Common myeloid progenitor, CD34-positive (primary cell): ENCODE results near the gene HOXD1.

ENCODE experiments used
- CTCF ChIA-PET: fragments of 350-600 bp; sonication (Branson Sonifier 250); formaldehyde crosslinking; loops from one replicate; lab custom pipeline; 2021; ENCODE audit warnings: antibody characterized with exemption; lab: Charles Lee
- POLR2A ChIA-PET: fragments of 350-600 bp; sonication (Branson Sonifier 250); formaldehyde crosslinking; loops from one replicate; lab custom pipeline; 2021; ENCODE audit warnings: antibody characterized with exemption; lab: Charles Lee
- DNase-seq, 3 donors: peaks; one replicate each; pipeline versions ENCODE4 v3.0.0 to v3.0.0-alpha.2; 2013
- H3K27ac ChIP-seq, 2 experiments: 1 replicate in 1 of 2; 2 replicates in 1 of 2; pipeline ENCODE4 v1.7.0; 2013; ENCODE audit warnings: inconsistent platforms in 2 of 2, low read length in 2 of 2, mild to moderate bottlenecking in 2 of 2, low read depth in 1 of 2, moderate library complexity in 1 of 2; ENCODE audit not compliant: severe bottlenecking in 2 of 2, insufficient read depth in 1 of 2, poor library complexity in 1 of 2
- H3K27me3 ChIP-seq, 5 experiments: replicated peaks in 2 of 5; 1 replicate in 3 of 5; 2 replicates in 2 of 5; pipeline versions ENCODE4 v1.6.1 to v1.7.0; 2013; ENCODE audit warnings: low read length in 4 of 5, mild to moderate bottlenecking in 2 of 5, moderate library complexity in 2 of 5, inconsistent platforms in 1 of 5; ENCODE audit not compliant: insufficient read depth in 5 of 5, control insufficient read depth in 4 of 5
- H3K36me3 ChIP-seq, 4 experiments: 1 replicate in 2 of 4; 2 replicates in 2 of 4; pipeline versions ENCODE4 v1.6.1 to v1.7.0; 2013; ENCODE audit warnings: low read length in 3 of 4, control low read depth in 1 of 4, mild to moderate bottlenecking in 1 of 4; ENCODE audit not compliant: control insufficient read depth in 4 of 4, insufficient read depth in 4 of 4
- H3K4me1 ChIP-seq, 4 experiments: 1 replicate in 3 of 4; 2 replicates in 1 of 4; pipeline versions ENCODE4 v1.6.1 to v1.7.1; 2013; ENCODE audit warnings: low read length in 3 of 4, mild to moderate bottlenecking in 3 of 4, control low read depth in 1 of 4, inconsistent platforms in 1 of 4, moderate library complexity in 1 of 4; ENCODE audit not compliant: control insufficient read depth in 4 of 4, insufficient read depth in 4 of 4; ENCODE audit errors: control extremely low read depth in 1 of 4
- H3K4me3 ChIP-seq, 7 experiments: 1 replicate in 4 of 7; 2 replicates in 3 of 7; pipeline versions ENCODE4 v1.5.1 to v1.7.0; 2013; ENCODE audit warnings: mild to moderate bottlenecking in 7 of 7, low read length in 6 of 7, moderate library complexity in 6 of 7, inconsistent platforms in 2 of 7, low read depth in 2 of 7, control low read depth in 1 of 7; ENCODE audit not compliant: insufficient read depth in 4 of 7, control insufficient read depth in 1 of 7; ENCODE audit errors: extremely low read depth in 1 of 7
- H3K9me3 ChIP-seq, 5 experiments: 1 replicate in 4 of 5; 2 replicates in 1 of 5; pipeline versions ENCODE4 v1.6.1 to v1.7.1; 2013; ENCODE audit warnings: low read length in 4 of 5, mild to moderate bottlenecking in 2 of 5, inconsistent platforms in 1 of 5, low read depth in 1 of 5, moderate library complexity in 1 of 5; ENCODE audit not compliant: control insufficient read depth in 4 of 5, insufficient read depth in 2 of 5; ENCODE audit errors: control extremely low read depth in 1 of 5
- WGBS: methylation state at CpG from one replicate; pipeline ENCODE4 v1.1.5; 2013; ENCODE audit not compliant: insufficient coverage; 5-methylcytosine and 5-hydroxymethylcytosine counted together

The HOXD1 gene

DNA sequence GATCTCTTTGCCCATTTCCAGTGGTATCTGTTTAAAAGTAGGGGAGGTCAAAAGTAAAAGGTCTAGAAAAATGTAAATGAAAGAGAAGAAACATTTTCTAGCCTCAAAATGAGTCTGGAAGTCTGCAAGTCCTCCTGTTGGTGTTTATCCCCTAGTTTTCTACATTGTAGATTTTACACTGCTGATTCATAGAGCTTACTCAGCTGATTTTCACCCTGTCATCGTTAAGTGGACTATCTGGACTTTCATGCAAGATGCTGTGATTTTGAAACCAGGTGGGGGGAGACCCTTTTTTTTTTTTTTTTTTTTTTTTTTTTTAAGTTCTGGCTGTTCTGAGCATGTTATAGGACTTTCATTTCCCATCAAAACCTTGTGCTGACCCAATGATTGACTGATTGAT is 21.1 kb upstream of the HOXD1 start:
- POLR2A ChIA-PET: no interaction called here

GRCh38 chr2:176169181-176169580 is 19.3 kb upstream of the HOXD1 start:
- peaks cover 0 to 11% (median 0%) of the 10 kb centered on the region in 5 experiments for H3K9me3 ChIP-seq
- WGBS: 100% methylated on average over 1 of the region's 5 CpGs
- no peak overlapping the region for H3K27ac ChIP-seq
- CTCF ChIA-PET: interaction anchor here (0.7 to 1.2 kb wide), 6 partner anchors 9 to 285 kb away, joined by 3 to 4 read pairs (median 4); no protein-coding TSS in a partner anchor
- H3K4me1 ChIP-seq: peaks cover 0 to 16% (median 13%) of the 10 kb centered on the region in 4 experiments
- H3K4me3 ChIP-seq: no peak overlapping the region
- POLR2A ChIA-PET: interaction anchor here (2.0 kb wide), 1 partner anchor 10 kb away, joined by 6 read pairs; no protein-coding TSS in a partner anchor
- peaks cover 29 to 98% (median 80%) of the 10 kb centered on the region in 5 experiments for H3K27me3 ChIP-seq
- no peak for DNase-seq
- H3K36me3 ChIP-seq: no peaks in the 10 kb centered on the region

More for the DNA sequence above, 21.1 kb upstream of the HOXD1 start:
- DNase-seq: no peak
- peaks cover 27 to 98% (median 77%) of the 10 kb centered on the region in 5 experiments for H3K27me3 ChIP-seq
- no peak overlapping the region for H3K4me3 ChIP-seq
- H3K9me3 ChIP-seq: peaks cover 0 to 13% (median 0%) of the 10 kb centered on the region in 5 experiments
- no CpG with 5 or more reads among the region's 1 CpG for WGBS
- CTCF ChIA-PET: interaction anchor here (0.8 to 1.7 kb wide), 3 partner anchors 12 to 288 kb away, joined by 3 to 5 read pairs (median 4); no protein-coding TSS in a partner anchor
- H3K27ac ChIP-seq: no peak overlapping the region
- H3K4me1 ChIP-seq: peaks cover 0 to 16% (median 13%) of the 10 kb centered on the region in 4 experiments
- H3K36me3 ChIP-seq: no peaks in the 10 kb centered on the region

DNA sequence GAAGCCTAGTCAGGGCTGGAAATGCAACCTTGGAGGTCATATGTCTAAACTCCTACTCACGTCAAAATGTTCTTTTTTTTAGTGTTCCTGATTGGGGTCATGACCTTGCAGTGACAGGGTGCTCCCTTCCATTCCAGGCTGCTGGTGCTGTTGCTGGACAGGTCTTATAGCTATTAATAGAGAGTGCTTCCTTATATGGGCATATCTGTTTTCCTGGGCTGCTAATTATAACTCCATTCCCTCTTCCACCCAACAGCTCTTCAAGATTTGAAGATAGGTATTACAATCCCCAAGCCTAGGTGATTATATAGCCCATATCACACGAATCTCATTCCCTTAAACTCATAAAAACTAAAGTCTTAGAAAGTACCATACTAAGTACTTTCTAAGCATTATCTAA is 18.8 kb upstream of the HOXD1 start:
- Histone ChIP-seq H3K36me3 (no peaks in the 10 kb centered on the region), H3K27ac (no peak overlapping the region), H3K9me3 (peaks cover 0 to 7% (median 0%) of the 10 kb centered on the region in 5 experiments), H3K27me3 (peaks cover 28 to 98% (median 77%) of the 10 kb centered on the region in 5 experiments), H3K4me1 (peaks cover 0 to 13% (median 9%) of the 10 kb centered on the region in 4 experiments), H3K4me3 (no peak overlapping the region)
- no peak for DNase-seq
- 100% methylated on average over 1 of the region's 2 CpGs for WGBS
- POLR2A ChIA-PET: interaction anchor here (2.0 kb wide), 1 partner anchor 9 kb away, joined by 6 read pairs; no protein-coding TSS in a partner anchor
- CTCF ChIA-PET: interaction anchor here (0.7 to 1.4 kb wide), 8 partner anchors 8 to 285 kb away, joined by 3 to 4 read pairs (median 4); no protein-coding TSS in a partner anchor

- Histone ChIP-seq H3K4me3 (no peak overlapping the region), H3K27me3 (peaks cover 28 to 98% (median 73%) of the 10 kb centered on the region in 5 experiments), H3K27ac (no peak overlapping the region), H3K9me3 (peaks cover 0 to 4% (median 0%) of the 10 kb centered on the region in 5 experiments), H3K36me3 (no peaks in the 10 kb centered on the region), H3K4me1 (peaks cover 0 to 5% (median 0%) of the 10 kb centered on the region in 4 experiments)
- CTCF ChIA-PET: interaction anchor here (1.0 to 1.7 kb wide), 3 partner anchors 8 to 60 kb away, joined by 3 to 6 read pairs (median 4); no protein-coding TSS in a partner anchor
- DNase-seq: no peak
- POLR2A ChIA-PET: no interaction called here
- WGBS: no CpG with 5 or more reads among the region's 1 CpG
Observed at GRCh38 chr2:176170602-176171305, 17.7 kb upstream of the HOXD1 start.

GRCh38 chr2:176171351-176172006 is 17.0 kb upstream of the HOXD1 start:
- Histone ChIP-seq H3K9me3 (peaks cover 0 to 4% (median 0%) of the 10 kb centered on the region in 5 experiments), H3K4me1 (peaks cover 0 to 5% (median 0%) of the 10 kb centered on the region in 4 experiments), H3K27ac (no peak overlapping the region), H3K4me3 (no peak overlapping the region), H3K36me3 (no peaks in the 10 kb centered on the region), H3K27me3 (peaks cover 33 to 98% (median 71%) of the 10 kb centered on the region in 5 experiments)
- DNase-seq: no peak
- ChIA-PET CTCF (interaction anchor here (1.7 kb wide), 1 partner anchor 9 kb away, joined by 6 read pairs; no protein-coding TSS in a partner anchor), POLR2A (no interaction called here)
- 9% methylated on average over 49 of the region's 51 CpGs for WGBS

DNA sequence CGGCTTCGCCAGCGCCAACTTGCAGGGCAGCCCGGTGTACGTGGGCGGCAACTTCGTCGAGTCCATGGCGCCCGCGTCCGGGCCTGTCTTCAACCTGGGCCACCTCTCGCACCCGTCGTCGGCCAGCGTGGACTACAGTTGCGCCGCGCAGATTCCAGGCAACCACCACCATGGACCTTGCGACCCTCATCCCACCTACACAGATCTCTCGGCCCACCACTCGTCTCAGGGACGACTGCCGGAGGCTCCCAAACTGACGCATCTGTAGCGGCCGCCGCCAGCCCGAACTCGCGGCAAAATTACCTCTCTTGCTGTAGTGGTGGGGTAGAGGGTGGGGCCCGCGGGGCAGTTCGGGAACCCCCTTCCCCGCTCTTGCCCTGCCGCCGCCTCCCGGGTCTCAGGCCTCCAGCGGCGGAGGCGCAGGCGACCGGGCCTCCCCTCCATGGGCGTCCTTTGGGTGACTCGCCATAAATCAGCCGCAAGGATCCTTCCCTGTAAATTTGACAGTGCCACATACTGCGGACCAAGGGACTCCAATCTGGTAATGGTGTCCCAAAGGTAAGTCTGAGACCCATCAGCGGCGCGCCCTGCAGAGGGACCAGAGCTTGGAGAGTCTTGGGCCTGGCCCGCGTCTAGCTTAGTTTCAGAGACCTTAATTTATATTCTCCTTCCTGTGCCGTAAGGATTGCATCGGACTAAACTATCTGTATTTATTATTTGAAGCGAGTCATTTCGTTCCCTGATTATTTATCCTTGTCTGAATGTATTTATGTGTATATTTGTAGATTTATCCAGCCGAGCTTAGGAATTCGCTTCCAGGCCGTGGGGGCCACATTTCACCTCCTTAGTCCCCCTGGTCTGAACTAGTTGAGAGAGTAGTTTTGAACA is 16.2 kb upstream of the HOXD1 start:
- Histone ChIP-seq H3K27ac (no peak overlapping the region), H3K36me3 (no peaks in the 10 kb centered on the region), H3K9me3 (peaks cover 0 to 4% (median 0%) of the 10 kb centered on the region in 5 experiments), H3K4me1 (peaks cover 0 to 5% (median 0%) of the 10 kb centered on the region in 4 experiments), H3K4me3 (no peak overlapping the region), H3K27me3 (peaks cover 34 to 98% (median 67%) of the 10 kb centered on the region in 5 experiments)
- CTCF ChIA-PET: interaction anchor here (0.8 to 1.7 kb wide), 3 partner anchors 10 to 87 kb away, joined by 3 to 6 read pairs (median 4); no protein-coding TSS in a partner anchor
- 9% methylated on average over 49 of the region's 60 CpGs for WGBS
- POLR2A ChIA-PET: no interaction called here
- no peak for DNase-seq
